OCI-LY1 (cell line): ENCODE data around the gene OXER1.

Source experiments
- EZH2 ChIP-seq: fragments of 200-600 bp; sonication (generic), shearing (Covaris generic); IDR thresholded peaks from 2 replicates; pipeline ENCODE4 v1.8.0; 2017; ENCODE audit warnings: borderline replicate concordance, mixed run types, mild to moderate bottlenecking, antibody characterized with exemption, low read length, moderate library complexity, mixed read lengths
- TF ChIP-seq, protein P1 (sequence below): fragments of 200-600 bp; sonication (generic), shearing (Covaris generic); IDR thresholded peaks from 2 replicates; pipeline ENCODE4 v1.5.1; 2017; ENCODE audit warnings: mild to moderate bottlenecking, antibody characterized with exemption, low read length, moderate library complexity, mixed read lengths

DNA sequence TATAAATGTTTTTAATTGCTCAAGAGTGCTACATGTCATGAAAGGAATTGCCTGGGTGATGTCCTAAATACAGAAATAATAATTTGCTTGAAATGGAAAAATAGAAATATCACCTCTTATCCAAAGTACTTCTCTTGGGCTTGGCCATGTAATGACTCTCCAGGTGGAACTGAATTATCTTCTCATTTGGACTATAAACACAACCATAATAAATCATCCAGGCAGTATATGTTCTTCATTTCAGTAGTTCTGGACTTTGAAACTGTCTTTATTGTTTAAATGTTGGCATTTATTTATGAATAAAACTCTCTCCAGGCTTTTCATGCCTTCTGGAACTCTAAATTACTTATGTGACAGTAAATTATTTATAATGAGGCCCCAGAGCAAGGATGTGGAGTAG, 40.5 kb downstream of the OXER1 start:
- TF ChIP-seq, protein P1, sequence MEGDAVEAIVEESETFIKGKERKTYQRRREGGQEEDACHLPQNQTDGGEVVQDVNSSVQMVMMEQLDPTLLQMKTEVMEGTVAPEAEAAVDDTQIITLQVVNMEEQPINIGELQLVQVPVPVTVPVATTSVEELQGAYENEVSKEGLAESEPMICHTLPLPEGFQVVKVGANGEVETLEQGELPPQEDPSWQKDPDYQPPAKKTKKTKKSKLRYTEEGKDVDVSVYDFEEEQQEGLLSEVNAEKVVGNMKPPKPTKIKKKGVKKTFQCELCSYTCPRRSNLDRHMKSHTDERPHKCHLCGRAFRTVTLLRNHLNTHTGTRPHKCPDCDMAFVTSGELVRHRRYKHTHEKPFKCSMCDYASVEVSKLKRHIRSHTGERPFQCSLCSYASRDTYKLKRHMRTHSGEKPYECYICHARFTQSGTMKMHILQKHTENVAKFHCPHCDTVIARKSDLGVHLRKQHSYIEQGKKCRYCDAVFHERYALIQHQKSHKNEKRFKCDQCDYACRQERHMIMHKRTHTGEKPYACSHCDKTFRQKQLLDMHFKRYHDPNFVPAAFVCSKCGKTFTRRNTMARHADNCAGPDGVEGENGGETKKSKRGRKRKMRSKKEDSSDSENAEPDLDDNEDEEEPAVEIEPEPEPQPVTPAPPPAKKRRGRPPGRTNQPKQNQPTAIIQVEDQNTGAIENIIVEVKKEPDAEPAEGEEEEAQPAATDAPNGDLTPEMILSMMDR = no peak
- TF ChIP-seq EZH2 = no peak
